H1 (cell line): ENCODE data around the gene GPX4. TPM values are rescaled to one million over a fixed set of nuclear protein-coding genes. Genes with fewer than 3 reads are reported as not detected.

Experiments
- CTCF ChIA-PET: fragments of 300-600 bp; sonication (Branson Sonifier 250); formaldehyde crosslinking; loops from one replicate; lab custom pipeline; 2021; ENCODE audit not compliant: partially characterized antibody; lab: Charles Lee
- POLR2A ChIA-PET: fragments of 300-600 bp; sonication (Branson Sonifier 250); formaldehyde crosslinking; loops from one replicate; lab custom pipeline; 2021; ENCODE audit warnings: inconsistent platforms; ENCODE audit not compliant: partially characterized antibody; lab: Charles Lee
- DNase-seq, 2 experiments: peaks; one replicate each; pipeline versions ENCODE4 v3.0.0 to v3.0.0-alpha.2; 2010 to 2022; ENCODE audit warnings: low spot score in 2 of 2, low read depth in 1 of 2, mixed read lengths in 1 of 2
- FAIRE-seq: peaks from 2 replicates; lab custom pipeline; 2011; peaks lifted over from hg19 to GRCh38; lab: Jason Lieb, UNC
- H2AFZ ChIP-seq: 2 replicates; pipeline ENCODE4 v1.8.1; 2012; ENCODE audit warnings: low read length, inconsistent platforms
- H2AK5ac ChIP-seq: 2 replicates; pipeline ENCODE4 v1.6.1; 2013; ENCODE audit warnings: low read depth, low read length
- H2BK120ac ChIP-seq: replicated peaks from 2 replicates; pipeline ENCODE3; 2013; ENCODE audit warnings: low read depth, low read length, inconsistent platforms
- H2BK12ac ChIP-seq: 2 replicates; pipeline ENCODE4 v1.6.1; 2013; ENCODE audit warnings: low read depth, low read length
- H2BK15ac ChIP-seq: 2 replicates; pipeline ENCODE4 v1.6.1; 2013; ENCODE audit warnings: low read length
- H2BK20ac ChIP-seq: 2 replicates; pipeline ENCODE4 v1.6.1; 2013; ENCODE audit warnings: low read length
- H2BK5ac ChIP-seq: 2 replicates; pipeline ENCODE4 v1.6.1; 2013; ENCODE audit warnings: low read depth, low read length
- H3K14ac ChIP-seq: 2 replicates; pipeline ENCODE4 v1.6.1; 2013; ENCODE audit warnings: inconsistent platforms; ENCODE audit not compliant: insufficient read length
- H3K18ac ChIP-seq: 2 replicates; pipeline ENCODE4 v1.6.1; 2013; ENCODE audit warnings: low read length; ENCODE audit errors: extremely low read depth
- H3K23ac ChIP-seq: 2 replicates; pipeline ENCODE4 v1.6.1; 2013; ENCODE audit warnings: inconsistent platforms; ENCODE audit not compliant: insufficient read length
- H3K23me2 ChIP-seq: 2 replicates; pipeline ENCODE4 v1.6.1; 2013; ENCODE audit warnings: low read depth, low read length
- H3K27ac ChIP-seq: 2 replicates; pipeline ENCODE4 v1.6.1; 2011; ENCODE audit warnings: low read depth, low read length, inconsistent platforms
- H3K27me3 ChIP-seq, 4 experiments: replicated peaks in 1 of 4; 1 replicate in 1 of 4; 2 replicates in 3 of 4; pipeline versions ENCODE4 v1.6.1 to v1.8.1; 2011 to 2013; ENCODE audit warnings: low read length in 3 of 4, mild to moderate bottlenecking in 3 of 4, inconsistent platforms in 2 of 4, mixed read lengths in 2 of 4, moderate library complexity in 1 of 4; ENCODE audit not compliant: control insufficient read depth in 3 of 4, insufficient read depth in 3 of 4; ENCODE audit errors: extremely low read depth in 1 of 4
- H3K36me3 ChIP-seq, 4 experiments: 2 replicates each; pipeline versions ENCODE4 v1.6.1 to v1.8.1; 2011 to 2013; ENCODE audit warnings: mild to moderate bottlenecking in 4 of 4, low read length in 3 of 4, moderate library complexity in 2 of 4, control low read depth in 1 of 4, inconsistent platforms in 1 of 4; ENCODE audit not compliant: insufficient read depth in 4 of 4, control insufficient read depth in 2 of 4
- H3K4ac ChIP-seq: replicated peaks from 2 replicates; pipeline ENCODE3; 2013; ENCODE audit warnings: low read length, low read depth, mixed read lengths, inconsistent platforms; ENCODE audit not compliant: insufficient read length
- H3K4me1 ChIP-seq, 4 experiments: replicated peaks in 1 of 4; 1 replicate in 1 of 4; 2 replicates in 3 of 4; pipeline versions ENCODE4 v1.6.1 to v1.8.1; 2011 to 2013; ENCODE audit warnings: low read length in 3 of 4, inconsistent platforms in 2 of 4, mixed read lengths in 1 of 4; ENCODE audit not compliant: insufficient read depth in 4 of 4, control insufficient read depth in 3 of 4
- H3K4me2 ChIP-seq, 2 experiments: 2 replicates each; pipeline versions ENCODE4 v1.6.1 to v1.8.1; 2011 to 2013; ENCODE audit warnings: low read depth in 2 of 2, low read length in 2 of 2, control low read depth in 1 of 2, inconsistent platforms in 1 of 2, mild to moderate bottlenecking in 1 of 2; ENCODE audit not compliant: insufficient read depth in 1 of 2
- H3K4me3 ChIP-seq, 4 experiments: fragments of 200-600, 300-600 bp in 1 of 4; sonication (generic), shearing (Covaris generic), sonication (Bioruptor Twin) in 1 of 4; 2 replicates each; pipeline versions ENCODE4 v1.5.1 to v1.8.1; 2011 to 2016; ENCODE audit warnings: low read length in 4 of 4, low read depth in 3 of 4, control low read depth in 2 of 4, inconsistent platforms in 2 of 4, mild to moderate bottlenecking in 2 of 4, mixed read lengths in 1 of 4, moderate library complexity in 1 of 4; ENCODE audit not compliant: insufficient read depth in 2 of 4; ENCODE audit errors: extremely low read depth in 1 of 4
- H3K56ac ChIP-seq: replicated peaks from 2 replicates; pipeline ENCODE3; 2013; ENCODE audit warnings: low read depth, mild to moderate bottlenecking, mixed read lengths, low read length, inconsistent platforms; ENCODE audit not compliant: insufficient read length
- H3K79me1 ChIP-seq: 2 replicates; pipeline ENCODE4 v1.6.1; 2013; ENCODE audit warnings: low read depth, low read length, control low read depth
- H3K79me2 ChIP-seq, 2 experiments: 2 replicates each; pipeline versions ENCODE4 v1.6.1 to v1.8.1; 2012 to 2013; ENCODE audit warnings: low read length in 2 of 2, mild to moderate bottlenecking in 2 of 2, inconsistent platforms in 1 of 2; ENCODE audit not compliant: insufficient read depth in 2 of 2, control insufficient read depth in 1 of 2
- H3K9ac ChIP-seq, 4 experiments: replicated peaks in 1 of 4; 1 replicate in 1 of 4; 2 replicates in 3 of 4; pipeline versions ENCODE4 v1.6.1 to v1.8.1; 2011 to 2013; ENCODE audit warnings: low read depth in 3 of 4, low read length in 3 of 4, control low read depth in 2 of 4, mild to moderate bottlenecking in 2 of 4, moderate library complexity in 2 of 4, inconsistent platforms in 1 of 4; ENCODE audit errors: extremely low read depth in 1 of 4
- H3K9me3 ChIP-seq, 2 experiments: 2 replicates each; pipeline versions ENCODE4 v1.6.1 to v1.8.1; 2012 to 2013; ENCODE audit warnings: mild to moderate bottlenecking in 2 of 2, moderate library complexity in 2 of 2, control low read depth in 1 of 2, inconsistent platforms in 1 of 2, low read depth in 1 of 2, low read length in 1 of 2, mixed read lengths in 1 of 2; ENCODE audit not compliant: insufficient read depth in 2 of 2
- H4K20me1 ChIP-seq, 2 experiments: replicated peaks in 1 of 2; 2 replicates each; pipeline versions ENCODE3 to v1.8.1; 2011 to 2013; ENCODE audit warnings: inconsistent platforms in 2 of 2, low read length in 2 of 2, mild to moderate bottlenecking in 1 of 2; ENCODE audit not compliant: insufficient read depth in 2 of 2, control insufficient read depth in 1 of 2
- H4K5ac ChIP-seq: 2 replicates; pipeline ENCODE4 v1.6.1; 2013; ENCODE audit warnings: low read length, low read depth, mixed read lengths, inconsistent platforms; ENCODE audit not compliant: insufficient read length
- H4K8ac ChIP-seq: 2 replicates; pipeline ENCODE4 v1.8.0; 2013; ENCODE audit warnings: mild to moderate bottlenecking, moderate library complexity, low read length, inconsistent platforms; ENCODE audit not compliant: insufficient read depth; ENCODE audit errors: extremely low read depth
- H4K91ac ChIP-seq: replicated peaks from 2 replicates; pipeline ENCODE3; 2013; ENCODE audit warnings: low read length, mixed read lengths, inconsistent platforms; ENCODE audit not compliant: insufficient read length
- ASH2L ChIP-seq: fragments of 200-600, 300-600 bp; sonication (generic); IDR thresholded peaks from one replicate; pipeline ENCODE4 v1.7.1; 2017; ENCODE audit warnings: low read length
- BRCA1 ChIP-seq: IDR thresholded peaks from 2 replicates; pipeline ENCODE4 v1.6.1; 2012; ENCODE audit warnings: low read depth, low read length, improper control_type of control experiment
- CTBP2 ChIP-seq: IDR thresholded peaks from 2 replicates; pipeline ENCODE4 v1.7.0; 2011; ENCODE audit warnings: borderline replicate concordance, mild to moderate bottlenecking, moderate library complexity, mixed read lengths, low read length; ENCODE audit not compliant: insufficient read depth, insufficient read length
- EP300 ChIP-seq, 2 experiments: IDR thresholded peaks; 1 replicate in 1 of 2; 2 replicates in 1 of 2; pipeline ENCODE4 v1.6.1; 2011 to 2012; ENCODE audit warnings: low read depth in 2 of 2, low read length in 2 of 2, mild to moderate bottlenecking in 2 of 2, borderline replicate concordance in 1 of 2, inconsistent platforms in 1 of 2, moderate library complexity in 1 of 2
- SIN3A ChIP-seq, 2 experiments: IDR thresholded peaks in 1 of 2; conservative IDR thresholded peaks in 1 of 2; 2 replicates each; pipeline ENCODE4 v1.6.1; 2011 to 2012; ENCODE audit warnings: low read length in 2 of 2, improper control_type of control experiment in 1 of 2, low read depth in 1 of 2, mild to moderate bottlenecking in 1 of 2
- SP4 ChIP-seq: IDR thresholded peaks from 2 replicates; pipeline ENCODE4 v1.6.1; 2012; ENCODE audit warnings: low read length, inconsistent platforms
- WGBS, 2 experiments: shearing (Covaris generic) in 1 of 2; methylation state at CpG; one replicate each; pipeline versions ENCODE4 v1.1.6 to v1.1.7; 2013 to 2015; ENCODE audit warnings: low lambda C conversion rate in 2 of 2, mixed read lengths in 2 of 2, inconsistent platforms in 1 of 2, low coverage in 1 of 2, missing lambda C conversion rate in 1 of 2; ENCODE audit not compliant: insufficient replicate concordance in 2 of 2, insufficient coverage in 1 of 2, insufficient read length in 1 of 2; ENCODE audit errors: extremely low coverage in 1 of 2, missing lambda C conversion rate in 1 of 2; 5-methylcytosine and 5-hydroxymethylcytosine counted together
- polyA plus RNA-seq, 7 experiments: library from polyadenylated mRNA; depleted of rRNA in 3 of 7; stranded (reverse) in 5 of 7; unstranded in 2 of 7; fragments of >200 nt in 5 of 7; fragments of 200-250 nt in 2 of 7; gene quantifications; 1 replicate in 5 of 7; 2 replicates in 1 of 7; 4 replicates in 1 of 7; pipeline versions ENCODE4 v1.2.1 to v1.2.3, GENCODE V29; 2011 to 2013; ENCODE audit warnings: missing spikeins in 2 of 7, mixed read lengths in 2 of 7
- total RNA-seq: library from RNA; stranded (reverse); fragmentation: NEBNext Ultra II Directional; extraction: Animal tissue kit (Norgen Biotek cat#: 25700); gene quantifications from 2 replicates; pipeline ENCODE4 v1.2.1, GENCODE V29; 2021
- TF ChIP-seq, protein P1 (sequence below): IDR thresholded peaks from 2 replicates; pipeline ENCODE4 v1.6.1; 2012; ENCODE audit warnings: inconsistent platforms
- TF ChIP-seq, protein P2 (sequence below): IDR thresholded peaks from 2 replicates; pipeline ENCODE4 v1.6.1; 2012; ENCODE audit warnings: inconsistent platforms

GPX4 gene
- total and polyA plus RNA-seq, 2 of the 8 experiments (the other 6 are each of a cell fraction or from before 2014, with no cell fraction given) = 342 to 693 TPM

DNA sequence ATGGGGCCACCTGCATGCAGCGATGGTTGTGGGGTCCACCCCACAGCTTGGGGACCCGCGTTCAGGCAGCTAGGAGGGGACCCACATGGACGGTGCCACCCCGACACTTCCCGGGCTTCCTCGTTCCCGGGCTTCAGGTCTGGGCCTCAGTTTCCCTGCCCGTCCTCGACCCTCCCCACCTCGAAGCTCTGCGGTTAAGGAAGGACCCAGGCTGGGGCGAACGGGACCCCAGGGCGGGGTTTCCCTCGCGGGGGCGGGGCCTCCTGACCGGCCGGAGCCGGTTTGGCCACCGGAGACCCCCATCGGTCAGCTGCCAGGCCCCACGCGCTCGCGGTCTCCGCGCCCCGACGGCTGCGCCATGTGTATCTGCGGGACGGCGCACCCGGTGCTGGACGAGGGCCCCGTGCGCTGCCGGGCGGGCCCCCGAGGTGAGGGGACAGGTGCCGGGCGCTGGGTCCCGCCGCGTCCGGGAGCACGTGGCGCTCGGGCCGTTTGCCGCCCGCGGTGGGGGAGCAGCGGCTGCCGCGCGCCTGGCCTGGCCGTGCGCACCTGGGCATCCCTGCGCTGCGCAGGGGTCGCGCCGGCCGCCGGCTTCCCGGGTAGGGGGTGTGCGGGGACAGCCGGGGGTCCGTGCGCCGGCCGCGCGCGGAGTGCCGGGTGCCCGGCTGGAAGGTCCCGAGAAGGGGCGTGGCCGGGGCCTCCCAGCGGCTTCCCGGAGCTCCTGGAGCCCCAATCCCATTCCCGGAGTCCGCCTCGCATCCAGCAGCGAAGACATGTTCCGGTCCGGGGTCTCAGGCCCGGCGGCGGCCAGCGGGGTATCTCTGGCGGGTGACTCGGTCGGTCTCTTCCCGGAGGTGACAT lies 32.6 kb upstream of the GPX4 start:
- 1% methylated on average over 52 of the region's 99 CpGs; no CpG with 5 or more reads in 1 of the 2 experiments for WGBS, 2 experiments
- H3K56ac ChIP-seq = peak overlapping the region; percentile 64
- H3K27ac ChIP-seq = no peak overlapping the region
- ChIA-PET POLR2A (interaction anchor here (0.5 to 7.1 kb wide), 25 partner anchors 9 to 520 kb away, joined by 3 to 52 read pairs (median 4); partner anchors contain the start of genes ABCA7, CBARP, CIRBP and CNN2), CTCF (interaction anchor here (0.8 to 3.7 kb wide), 16 partner anchors 10 to 173 kb away, joined by 3 to 24 read pairs (median 5); partner anchors contain the start of gene ABCA7)
- H3K14ac ChIP-seq = no peak overlapping the region
- H2BK20ac ChIP-seq = 0 out of 2 replicates have a peak overlapping the region, but pooled peaks have one; percentile 61
- H3K4me3 ChIP-seq = peak overlapping the region; percentile 43 to 69 (median 49)
- peak overlapping the region; percentile 81 for H4K91ac ChIP-seq
- H4K5ac ChIP-seq = peak overlapping the region; percentile 36
- no peak overlapping the region; the same call in 1 of the 2 replicates for H2AFZ ChIP-seq
- H2BK5ac ChIP-seq = no peak overlapping the region; the same call in 1 of the 2 replicates
- H2AK5ac ChIP-seq = no peak overlapping the region
- peak overlapping the region; percentile 43 for H2BK120ac ChIP-seq
- H3K79me2 ChIP-seq = no peaks in the 10 kb centered on the region
- H3K4me1 ChIP-seq = peaks cover 0 to 17% (median 6%) of the 10 kb centered on the region in 4 experiments; a peak in 6 of 7 replicates
- H3K18ac ChIP-seq = peak overlapping the region; percentile 88
- peaks cover 0 to 20% (median 3%) of the 10 kb centered on the region in 4 experiments; a peak in 2 of 8 replicates for H3K36me3 ChIP-seq
- no peak overlapping the region for H3K4ac ChIP-seq
- H3K23ac ChIP-seq = no peak overlapping the region
- no peak for FAIRE-seq
- H3K23me2 ChIP-seq = peaks cover 10% of the 10 kb centered on the region; the same call in 1 of the 2 replicates
- H3K79me1 ChIP-seq = peaks cover 5% of the 10 kb centered on the region
- DNase-seq = peak in 1 of 2 experiments; percentile 91
- H3K4me2 ChIP-seq = peak overlapping the region; percentile 64 to 79
- no peak overlapping the region; the same call in 1 of the 2 replicates for H2BK15ac ChIP-seq
- H3K27me3 ChIP-seq = peaks cover 0 to 19% (median 10%) of the 10 kb centered on the region in 4 experiments; a peak in 5 of 7 replicates
- H3K9ac ChIP-seq = peak overlapping the region; percentile 51 to 96 (median 64)
- no peak overlapping the region for H2BK12ac ChIP-seq
- H4K8ac ChIP-seq = peak overlapping the region; percentile 97
- H3K9me3 ChIP-seq = no peaks in the 10 kb centered on the region
- H4K20me1 ChIP-seq = peaks cover 1 to 10% of the 10 kb centered on the region in 2 experiments
- TF ChIP-seq, protein P1, sequence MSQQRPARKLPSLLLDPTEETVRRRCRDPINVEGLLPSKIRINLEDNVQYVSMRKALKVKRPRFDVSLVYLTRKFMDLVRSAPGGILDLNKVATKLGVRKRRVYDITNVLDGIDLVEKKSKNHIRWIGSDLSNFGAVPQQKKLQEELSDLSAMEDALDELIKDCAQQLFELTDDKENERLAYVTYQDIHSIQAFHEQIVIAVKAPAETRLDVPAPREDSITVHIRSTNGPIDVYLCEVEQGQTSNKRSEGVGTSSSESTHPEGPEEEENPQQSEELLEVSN = peak; percentile 86
- TF ChIP-seq, protein P2, sequence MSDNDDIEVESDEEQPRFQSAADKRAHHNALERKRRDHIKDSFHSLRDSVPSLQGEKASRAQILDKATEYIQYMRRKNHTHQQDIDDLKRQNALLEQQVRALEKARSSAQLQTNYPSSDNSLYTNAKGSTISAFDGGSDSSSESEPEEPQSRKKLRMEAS = peak; percentile 90
- TF ChIP-seq CTBP2 (peak; percentile 45), ASH2L (peak; percentile 53), BRCA1 (no peak), EP300 (IDR thresholded peaks at IDR 0.05; ENCODE audit: borderline replicate concordance in 1 of 2, low read depth in 2 of 2, low read length in 2 of 2) (peak in 1 of 2 experiments; percentile 24; a peak in 1 of 3 replicates), SP4 (no peak), SIN3A (conservative IDR thresholded peaks at IDR 0.05 in 1 of 2, IDR thresholded peaks at IDR 0.05 in 1 of 2; ENCODE audit: low read depth in 1 of 2, low read length in 2 of 2) (peak in 1 of 2 experiments; percentile 83; a peak in 2 of 4 replicates)
